SK-N-SH (cell line): Measurements from ENCODE around the gene PRKAA2. TPM values are rescaled to one million over a fixed set of nuclear protein-coding genes. Genes with fewer than 3 reads are reported as not detected.

Experiments
- CTCF ChIA-PET: fragments of 300-600, 350-600 bp; formaldehyde crosslinking; extraction: SDS; loops from one replicate; lab custom pipeline; 2021; lab: Yijun Ruan, JAX
- POLR2A ChIA-PET: fragments of 350-600 bp; sonication (Branson Sonifier 250); formaldehyde crosslinking; extraction: SDS; loops from one replicate; lab custom pipeline; 2020; ENCODE audit warnings: antibody characterized with exemption, inconsistent platforms; lab: Yijun Ruan, JAX
- DNase-seq: peaks from one replicate; pipeline ENCODE4 v3.0.0; 2012
- H2AFZ ChIP-seq: fragments of 200-600 bp; sonication (generic); 2 replicates; pipeline ENCODE4 v1.8.1; 2016; ENCODE audit warnings: antibody characterized with exemption, mild to moderate bottlenecking, low read depth
- H3F3A ChIP-seq: fragments of 200-600 bp; sonication (generic); replicated peaks from 2 replicates; pipeline ENCODE3; 2016; ENCODE audit warnings: antibody characterized with exemption, mild to moderate bottlenecking; ENCODE audit not compliant: insufficient read depth
- H3K27ac ChIP-seq, 2 experiments: fragments of 200-500 bp in 1 of 2; fragments of 200-600 bp in 1 of 2; sonication (Bioruptor generic) in 1 of 2; sonication (generic), shearing (Covaris generic) in 1 of 2; 2 replicates each; pipeline versions ENCODE4 v1.5.1 to v1.6.1; 2014 to 2016; ENCODE audit warnings: low read depth in 2 of 2, inconsistent platforms in 1 of 2, low read length in 1 of 2, mild to moderate bottlenecking in 1 of 2, mixed read lengths in 1 of 2
- H3K27me3 ChIP-seq: fragments of 200-600 bp; sonication (generic), shearing (Covaris generic); 2 replicates; pipeline ENCODE4 v1.6.1; 2016; ENCODE audit warnings: mixed run types; ENCODE audit not compliant: insufficient read depth
- H3K36me3 ChIP-seq, 2 experiments: fragments of 200-500 bp in 1 of 2; fragments of 200-600 bp in 1 of 2; sonication (Bioruptor generic) in 1 of 2; sonication (generic) in 1 of 2; replicated peaks in 1 of 2; 2 replicates each; pipeline versions ENCODE3 to v1.5.1; 2014 to 2016; ENCODE audit warnings: low read length in 1 of 2, mild to moderate bottlenecking in 1 of 2; ENCODE audit not compliant: insufficient read depth in 2 of 2, control insufficient read depth in 1 of 2
- H3K4me1 ChIP-seq, 2 experiments: fragments of 200-500 bp in 1 of 2; fragments of 200-600 bp in 1 of 2; sonication (Bioruptor generic) in 1 of 2; sonication (generic), shearing (Covaris generic) in 1 of 2; 2 replicates each; pipeline versions ENCODE4 v1.5.1 to v1.6.1; 2014 to 2016; ENCODE audit warnings: low read depth in 1 of 2, low read length in 1 of 2, mixed run types in 1 of 2; ENCODE audit not compliant: insufficient read depth in 2 of 2, control insufficient read depth in 1 of 2
- H3K4me2 ChIP-seq: fragments of 200-600 bp; sonication (generic), shearing (Covaris generic); 2 replicates; pipeline ENCODE4 v1.6.1; 2017; ENCODE audit warnings: mixed run types
- H3K4me3 ChIP-seq, 2 experiments: fragments of 200-500 bp in 1 of 2; fragments of 200-600 bp in 1 of 2; sonication (Bioruptor generic) in 1 of 2; sonication (generic), shearing (Covaris generic) in 1 of 2; 2 replicates each; pipeline versions ENCODE4 v1.5.1 to v1.8.1; 2014 to 2016; ENCODE audit warnings: low read depth in 2 of 2, inconsistent platforms in 1 of 2, low read length in 1 of 2, mild to moderate bottlenecking in 1 of 2, mixed read lengths in 1 of 2, moderate library complexity in 1 of 2
- H3K79me2 ChIP-seq: fragments of 200-600 bp; sonication (generic); 2 replicates; pipeline ENCODE4 v1.8.1; 2017; ENCODE audit warnings: mild to moderate bottlenecking; ENCODE audit not compliant: insufficient read depth
- H3K9ac ChIP-seq: fragments of 200-600 bp; sonication (generic); 2 replicates; pipeline ENCODE4 v1.6.1; 2017; ENCODE audit warnings: mixed run types
- H3K9me2 ChIP-seq: fragments of 200-600 bp; sonication (generic); 2 replicates; pipeline ENCODE4 v1.6.1; 2017; ENCODE audit warnings: mixed run types
- H3K9me3 ChIP-seq: fragments of 200-600 bp; sonication (generic); 2 replicates; pipeline ENCODE4 v1.6.1; 2017; ENCODE audit warnings: mixed run types, mild to moderate bottlenecking, moderate library complexity
- H4K20me1 ChIP-seq: fragments of 200-600 bp; sonication (generic); 2 replicates; pipeline ENCODE4 v1.6.1; 2017; ENCODE audit warnings: mild to moderate bottlenecking, mixed run types; ENCODE audit not compliant: insufficient read depth
- CHD2 ChIP-seq: fragments of 150-350 bp; IDR thresholded peaks from 2 replicates; pipeline ENCODE4 v1.6.1; 2018; ENCODE audit warnings: low read length; ENCODE audit not compliant: partially characterized antibody
- ELF1 ChIP-seq: IDR thresholded peaks from 2 replicates; pipeline ENCODE4 v1.4.0; 2012
- EP300 ChIP-seq, 2 experiments: IDR thresholded peaks; 2 replicates each; pipeline versions ENCODE4 v1.4.0 to v1.6.1; 2012; ENCODE audit warnings: borderline replicate concordance in 1 of 2, low read depth in 1 of 2, low read length in 1 of 2
- FOSL2 ChIP-seq: IDR thresholded peaks from 2 replicates; pipeline ENCODE4 v1.4.0; 2012; ENCODE audit warnings: low read depth, mild to moderate bottlenecking, moderate library complexity, borderline replicate concordance
- POLR2AphosphoS5 ChIP-seq: IDR thresholded peaks from 2 replicates; pipeline ENCODE4 v1.6.1; 2012; ENCODE audit warnings: low read depth, low read length
- RAD21 ChIP-seq: IDR thresholded peaks from 2 replicates; pipeline ENCODE4 v1.6.1; 2012; ENCODE audit warnings: mild to moderate bottlenecking, low read length
- SIN3A ChIP-seq: IDR thresholded peaks from 2 replicates; pipeline ENCODE4 v1.6.1; 2012; ENCODE audit warnings: low read depth, mild to moderate bottlenecking, low read length, moderate library complexity, borderline replicate concordance
- TCF12 ChIP-seq: IDR thresholded peaks from 2 replicates; pipeline ENCODE4 v1.4.0; 2012
- WGBS: methylation state at CpG from one replicate; pipeline ENCODE4 v1.1.6; 2017; ENCODE audit warnings: low lambda C conversion rate; 5-methylcytosine and 5-hydroxymethylcytosine counted together
- polyA plus RNA-seq, 3 experiments: library from polyadenylated mRNA; depleted of rRNA; stranded (reverse); fragments of >200 nt; gene quantifications; 2 replicates each; pipeline ENCODE4 v1.2.3, GENCODE V29; 2012
- TF ChIP-seq, protein P1 (sequence below): IDR thresholded peaks from 2 replicates; pipeline ENCODE4 v1.4.0; 2012; ENCODE audit warnings: low read depth, borderline replicate concordance
- TF ChIP-seq, protein P2 (sequence below): fragments of 150-350 bp; IDR thresholded peaks from 2 replicates; pipeline ENCODE4 v1.6.1; 2016; ENCODE audit warnings: mild to moderate bottlenecking, low read depth, low read length
- TF ChIP-seq, protein P3 (sequence below): IDR thresholded peaks from 2 replicates; pipeline ENCODE4 v1.6.1; 2012; ENCODE audit warnings: mild to moderate bottlenecking, low read depth, low read length, moderate library complexity
- TF ChIP-seq, protein P4 (sequence below): fragments of 150-350 bp; IDR thresholded peaks from 2 replicates; pipeline ENCODE4 v1.6.1; 2017; ENCODE audit warnings: antibody characterized with exemption, low read length, low read depth, borderline replicate concordance
- TF ChIP-seq, protein P5 (sequence below): IDR thresholded peaks from 2 replicates; pipeline ENCODE4 v1.4.0; 2012; ENCODE audit warnings: low read depth
- TF ChIP-seq, protein P6 (sequence below): IDR thresholded peaks from 2 replicates; pipeline ENCODE4 v1.4.0; 2012; ENCODE audit warnings: low read depth, borderline replicate concordance

Gene PRKAA2
- polyA plus RNA-seq, 1 of the 3 experiments (the other 2 are of a cell fraction) = 1.5 TPM

DNA sequence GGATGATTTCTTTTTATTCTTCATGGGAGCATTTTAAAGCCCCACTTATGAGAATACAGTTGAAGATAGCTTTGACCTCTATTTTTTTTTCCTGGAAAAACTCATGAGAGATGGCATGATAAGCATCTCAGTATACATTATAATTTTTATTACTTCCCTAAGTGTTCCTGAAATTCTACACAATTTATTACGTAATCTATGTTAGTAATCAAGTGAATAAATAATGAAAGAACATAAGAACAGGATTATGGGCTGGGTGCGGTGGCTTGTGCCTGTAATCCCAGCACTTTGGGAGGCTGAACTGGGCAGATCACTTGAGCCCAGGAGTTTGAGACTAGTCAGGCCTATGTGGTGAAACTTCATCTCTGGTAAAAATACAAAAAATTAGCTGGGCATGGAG lies 13.2 kb upstream of the PRKAA2 start:
- CTCF ChIA-PET = no interaction called here

DNA sequence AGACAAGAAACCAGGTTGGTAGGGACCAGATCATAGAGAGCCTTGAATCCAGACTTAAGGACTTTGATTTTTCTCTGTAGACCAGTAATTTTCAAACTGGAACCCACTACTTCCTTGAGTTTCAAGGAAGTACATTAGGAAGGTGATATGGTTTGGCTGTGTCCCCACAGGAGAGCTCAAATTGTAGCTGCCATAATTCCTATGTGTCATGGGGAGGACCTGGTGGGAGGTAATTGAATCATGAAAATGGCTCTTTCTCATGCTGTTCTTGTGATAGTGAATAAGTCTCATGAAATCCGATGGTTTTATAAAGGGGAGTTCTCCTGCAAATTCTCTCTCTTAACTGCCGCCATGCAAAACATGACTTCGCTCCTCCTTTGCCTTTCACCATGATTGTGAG lies 10.1 kb upstream of the PRKAA2 start:
- POLR2A ChIA-PET = no interaction called here
- H3K27ac ChIP-seq = no peak overlapping the region
- CTCF ChIA-PET = no interaction called here
- H3F3A ChIP-seq = no peaks in the 10 kb centered on the region
- no peaks in the 10 kb centered on the region for H3K9me2 ChIP-seq
- H4K20me1 ChIP-seq = no peaks in the 10 kb centered on the region
- no peaks in the 10 kb centered on the region for H3K9me3 ChIP-seq
- no peaks in the 10 kb centered on the region for H3K79me2 ChIP-seq
- no peak overlapping the region for H3K4me2 ChIP-seq
- DNase-seq = no peak
- no peak overlapping the region for H3K4me3 ChIP-seq
- H3K4me1 ChIP-seq = no peaks in the 10 kb centered on the region; a peak in 1 of 4 replicates
- H3K27me3 ChIP-seq = no peaks in the 10 kb centered on the region
- WGBS = 98% methylated on average over 3 of the region's 3 CpGs
- no peak overlapping the region for H2AFZ ChIP-seq
- no peak overlapping the region for H3K9ac ChIP-seq
- no peaks in the 10 kb centered on the region for H3K36me3 ChIP-seq
- TF ChIP-seq, protein P1, sequence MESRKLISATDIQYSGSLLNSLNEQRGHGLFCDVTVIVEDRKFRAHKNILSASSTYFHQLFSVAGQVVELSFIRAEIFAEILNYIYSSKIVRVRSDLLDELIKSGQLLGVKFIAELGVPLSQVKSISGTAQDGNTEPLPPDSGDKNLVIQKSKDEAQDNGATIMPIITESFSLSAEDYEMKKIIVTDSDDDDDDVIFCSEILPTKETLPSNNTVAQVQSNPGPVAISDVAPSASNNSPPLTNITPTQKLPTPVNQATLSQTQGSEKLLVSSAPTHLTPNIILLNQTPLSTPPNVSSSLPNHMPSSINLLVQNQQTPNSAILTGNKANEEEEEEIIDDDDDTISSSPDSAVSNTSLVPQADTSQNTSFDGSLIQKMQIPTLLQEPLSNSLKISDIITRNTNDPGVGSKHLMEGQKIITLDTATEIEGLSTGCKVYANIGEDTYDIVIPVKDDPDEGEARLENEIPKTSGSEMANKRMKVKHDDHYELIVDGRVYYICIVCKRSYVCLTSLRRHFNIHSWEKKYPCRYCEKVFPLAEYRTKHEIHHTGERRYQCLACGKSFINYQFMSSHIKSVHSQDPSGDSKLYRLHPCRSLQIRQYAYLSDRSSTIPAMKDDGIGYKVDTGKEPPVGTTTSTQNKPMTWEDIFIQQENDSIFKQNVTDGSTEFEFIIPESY = no peak
- TF ChIP-seq ELF1 (no peak), FOSL2 (no peak), SIN3A (no peak), TCF12 (no peak), EP300 (IDR thresholded peaks at IDR 0.05; ENCODE audit: borderline replicate concordance in 1 of 2, low read depth in 1 of 2, low read length in 1 of 2) (no peak), RAD21 (no peak), POLR2AphosphoS5 (no peak)
- TF ChIP-seq, protein P2, sequence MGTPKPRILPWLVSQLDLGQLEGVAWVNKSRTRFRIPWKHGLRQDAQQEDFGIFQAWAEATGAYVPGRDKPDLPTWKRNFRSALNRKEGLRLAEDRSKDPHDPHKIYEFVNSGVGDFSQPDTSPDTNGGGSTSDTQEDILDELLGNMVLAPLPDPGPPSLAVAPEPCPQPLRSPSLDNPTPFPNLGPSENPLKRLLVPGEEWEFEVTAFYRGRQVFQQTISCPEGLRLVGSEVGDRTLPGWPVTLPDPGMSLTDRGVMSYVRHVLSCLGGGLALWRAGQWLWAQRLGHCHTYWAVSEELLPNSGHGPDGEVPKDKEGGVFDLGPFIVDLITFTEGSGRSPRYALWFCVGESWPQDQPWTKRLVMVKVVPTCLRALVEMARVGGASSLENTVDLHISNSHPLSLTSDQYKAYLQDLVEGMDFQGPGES = no peak
- TF ChIP-seq, protein P3, sequence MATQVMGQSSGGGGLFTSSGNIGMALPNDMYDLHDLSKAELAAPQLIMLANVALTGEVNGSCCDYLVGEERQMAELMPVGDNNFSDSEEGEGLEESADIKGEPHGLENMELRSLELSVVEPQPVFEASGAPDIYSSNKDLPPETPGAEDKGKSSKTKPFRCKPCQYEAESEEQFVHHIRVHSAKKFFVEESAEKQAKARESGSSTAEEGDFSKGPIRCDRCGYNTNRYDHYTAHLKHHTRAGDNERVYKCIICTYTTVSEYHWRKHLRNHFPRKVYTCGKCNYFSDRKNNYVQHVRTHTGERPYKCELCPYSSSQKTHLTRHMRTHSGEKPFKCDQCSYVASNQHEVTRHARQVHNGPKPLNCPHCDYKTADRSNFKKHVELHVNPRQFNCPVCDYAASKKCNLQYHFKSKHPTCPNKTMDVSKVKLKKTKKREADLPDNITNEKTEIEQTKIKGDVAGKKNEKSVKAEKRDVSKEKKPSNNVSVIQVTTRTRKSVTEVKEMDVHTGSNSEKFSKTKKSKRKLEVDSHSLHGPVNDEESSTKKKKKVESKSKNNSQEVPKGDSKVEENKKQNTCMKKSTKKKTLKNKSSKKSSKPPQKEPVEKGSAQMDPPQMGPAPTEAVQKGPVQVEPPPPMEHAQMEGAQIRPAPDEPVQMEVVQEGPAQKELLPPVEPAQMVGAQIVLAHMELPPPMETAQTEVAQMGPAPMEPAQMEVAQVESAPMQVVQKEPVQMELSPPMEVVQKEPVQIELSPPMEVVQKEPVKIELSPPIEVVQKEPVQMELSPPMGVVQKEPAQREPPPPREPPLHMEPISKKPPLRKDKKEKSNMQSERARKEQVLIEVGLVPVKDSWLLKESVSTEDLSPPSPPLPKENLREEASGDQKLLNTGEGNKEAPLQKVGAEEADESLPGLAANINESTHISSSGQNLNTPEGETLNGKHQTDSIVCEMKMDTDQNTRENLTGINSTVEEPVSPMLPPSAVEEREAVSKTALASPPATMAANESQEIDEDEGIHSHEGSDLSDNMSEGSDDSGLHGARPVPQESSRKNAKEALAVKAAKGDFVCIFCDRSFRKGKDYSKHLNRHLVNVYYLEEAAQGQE = no peak
- TF ChIP-seq, protein P4, sequence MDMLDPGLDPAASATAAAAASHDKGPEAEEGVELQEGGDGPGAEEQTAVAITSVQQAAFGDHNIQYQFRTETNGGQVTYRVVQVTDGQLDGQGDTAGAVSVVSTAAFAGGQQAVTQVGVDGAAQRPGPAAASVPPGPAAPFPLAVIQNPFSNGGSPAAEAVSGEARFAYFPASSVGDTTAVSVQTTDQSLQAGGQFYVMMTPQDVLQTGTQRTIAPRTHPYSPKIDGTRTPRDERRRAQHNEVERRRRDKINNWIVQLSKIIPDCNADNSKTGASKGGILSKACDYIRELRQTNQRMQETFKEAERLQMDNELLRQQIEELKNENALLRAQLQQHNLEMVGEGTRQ = no peak
- TF ChIP-seq, protein P5, sequence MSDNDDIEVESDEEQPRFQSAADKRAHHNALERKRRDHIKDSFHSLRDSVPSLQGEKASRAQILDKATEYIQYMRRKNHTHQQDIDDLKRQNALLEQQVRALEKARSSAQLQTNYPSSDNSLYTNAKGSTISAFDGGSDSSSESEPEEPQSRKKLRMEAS = no peak

More for the DNA sequence above, 13.2 kb upstream of the PRKAA2 start:
- no peak overlapping the region for H3K4me2 ChIP-seq
- H3K4me1 ChIP-seq = no peaks in the 10 kb centered on the region
- no peak for DNase-seq
- no peak overlapping the region for H3K9ac ChIP-seq
- POLR2A ChIA-PET = no interaction called here
- H3K27ac ChIP-seq = no peak overlapping the region
- no peaks in the 10 kb centered on the region for H3K9me3 ChIP-seq
- no peak overlapping the region for H3K4me3 ChIP-seq
- H3K27me3 ChIP-seq = no peaks in the 10 kb centered on the region
- H3K36me3 ChIP-seq = no peaks in the 10 kb centered on the region
- H3K9me2 ChIP-seq = no peaks in the 10 kb centered on the region
- peaks cover 8% of the 10 kb centered on the region for H3F3A ChIP-seq
- no peak for TF ChIP-seq CHD2
- TF ChIP-seq ELF1 = no peak
- TF ChIP-seq, protein P6, sequence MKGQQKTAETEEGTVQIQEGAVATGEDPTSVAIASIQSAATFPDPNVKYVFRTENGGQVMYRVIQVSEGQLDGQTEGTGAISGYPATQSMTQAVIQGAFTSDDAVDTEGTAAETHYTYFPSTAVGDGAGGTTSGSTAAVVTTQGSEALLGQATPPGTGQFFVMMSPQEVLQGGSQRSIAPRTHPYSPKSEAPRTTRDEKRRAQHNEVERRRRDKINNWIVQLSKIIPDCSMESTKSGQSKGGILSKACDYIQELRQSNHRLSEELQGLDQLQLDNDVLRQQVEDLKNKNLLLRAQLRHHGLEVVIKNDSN = no peak
- TF ChIP-seq, protein P1 = no peak
- 86% methylated on average over 2 of the region's 2 CpGs for WGBS
- H3K79me2 ChIP-seq = no peaks in the 10 kb centered on the region
- H2AFZ ChIP-seq = no peak overlapping the region
- no peaks in the 10 kb centered on the region for H4K20me1 ChIP-seq
